HG03159 (cell line): ENCODE measurements around the gene OR10V1.
"Not testable (repeated sequence)": the region's sequence is repeated elsewhere in the genome, so short reads cannot be mapped to it uniquely, and the experiment has no call there.

Source experiments
- ATAC-seq: cut with Tn5 transposase; IDR thresholded peaks from one replicate; pipeline ENCODE4 v1.9.1; 2021; ENCODE audit warnings: mild to moderate bottlenecking, moderate library complexity; ENCODE audit not compliant: unreplicated experiment

Gene OR10V1

GRCh38 chr11:59710136-59710847 is 3.4 kb downstream of the OR10V1 start:
- ATAC-seq, result no peak

DNA sequence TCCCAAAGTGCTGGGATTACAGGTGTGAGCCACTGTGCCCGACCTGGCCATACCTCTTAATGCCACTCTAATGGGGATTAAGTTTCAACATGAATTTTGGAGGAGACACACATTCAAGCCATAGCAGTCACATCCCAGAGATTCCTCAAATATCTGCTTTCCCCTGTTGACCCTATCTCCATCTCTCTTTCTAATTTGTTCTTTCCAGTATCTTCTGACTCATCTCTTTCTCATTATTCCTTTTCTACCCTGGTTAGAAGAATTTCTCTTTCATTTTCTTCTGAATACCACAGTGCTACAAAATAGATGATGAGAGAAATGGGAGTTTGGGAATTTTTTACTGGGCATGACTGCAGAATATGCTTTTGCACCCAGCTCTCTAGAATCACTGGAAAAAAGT is 5.1 kb downstream of the OR10V1 start:
- no peak for ATAC-seq

DNA sequence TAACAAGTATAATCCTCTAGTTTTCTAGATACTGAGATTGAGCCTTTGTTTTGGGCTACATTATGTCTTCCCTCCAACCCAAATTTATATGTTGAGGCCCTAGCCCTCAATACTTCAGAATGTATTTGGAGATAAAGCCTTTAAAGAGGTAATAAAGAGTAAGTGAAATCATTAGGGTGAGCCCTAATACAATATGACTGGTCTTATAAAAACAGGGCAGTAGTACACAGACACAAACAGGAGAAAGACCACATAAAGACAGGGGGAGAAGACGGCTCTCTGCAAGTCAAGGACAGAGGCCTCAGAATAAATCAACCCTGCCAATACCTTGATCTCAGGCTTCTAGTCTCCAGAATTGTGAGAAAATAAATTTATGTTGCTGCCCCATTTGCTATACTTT is 6.3 kb downstream of the OR10V1 start:
- ATAC-seq, result no peak

GRCh38 chr11:59706518-59707285 is 6.9 kb downstream of the OR10V1 start:
- no peak for ATAC-seq

- ATAC-seq, result no peak
Measured at GRCh38 chr11:59705294-59705693, 8.4 kb downstream of the OR10V1 start.

DNA sequence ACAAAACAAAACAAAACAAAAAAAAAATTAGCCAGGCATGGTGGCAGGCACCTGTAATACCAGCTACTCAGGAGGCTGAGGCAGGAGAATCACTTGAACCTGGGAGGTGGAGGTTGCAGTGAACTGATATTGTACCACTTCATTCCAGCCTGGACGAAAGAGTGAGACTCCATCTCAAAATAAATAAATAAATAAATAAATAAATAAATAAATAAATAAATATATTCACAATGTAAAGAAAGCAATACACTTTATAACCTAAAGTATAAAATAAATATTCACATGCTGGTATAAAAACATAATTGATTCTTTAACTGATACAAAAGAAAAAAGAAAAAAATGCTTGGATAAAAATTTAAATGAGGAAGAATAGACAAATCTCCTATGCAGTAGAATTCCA is 10.1 kb downstream of the OR10V1 start:
- ATAC-seq, result not testable (repeated sequence)

DNA sequence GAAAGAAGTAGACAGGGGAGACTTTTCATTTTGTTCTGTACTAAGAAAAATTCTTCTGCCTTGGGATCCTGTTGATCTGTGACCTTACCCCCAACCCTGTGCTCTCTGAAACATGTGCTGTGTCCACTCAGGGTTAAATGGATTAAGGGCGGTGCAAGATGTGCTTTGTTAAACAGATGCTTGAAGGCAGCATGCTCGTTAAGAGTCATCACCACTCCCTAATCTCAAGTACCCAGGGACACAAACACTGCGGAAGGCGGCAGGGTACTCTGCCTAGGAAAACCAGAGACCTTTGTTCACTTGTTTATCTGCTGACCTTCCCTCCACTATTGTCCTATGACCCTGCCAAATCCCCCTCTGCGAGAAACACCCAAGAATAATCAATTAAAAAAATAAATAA is 13.5 kb downstream of the OR10V1 start:
- not testable (repeated sequence) for ATAC-seq

DNA sequence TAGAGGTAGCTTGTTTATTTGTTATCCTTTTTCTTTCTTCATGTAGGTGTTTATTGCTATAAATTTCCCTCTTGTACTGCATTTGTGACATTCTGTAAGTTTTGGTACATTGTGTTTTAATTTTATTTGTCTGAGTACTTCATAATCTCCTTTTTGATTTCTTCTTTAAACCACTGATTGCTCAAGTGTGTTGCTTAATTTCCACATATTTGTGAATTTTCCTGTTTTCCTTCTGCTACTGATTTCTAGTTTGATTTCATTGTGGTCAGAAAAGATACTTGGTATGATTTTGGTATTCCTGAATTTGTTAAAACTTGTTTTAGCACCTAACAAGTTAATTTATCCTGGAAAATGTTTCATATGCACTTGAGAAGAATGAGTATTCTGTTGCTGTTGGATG is 15.1 kb downstream of the OR10V1 start:
- ATAC-seq, result no peak

GRCh38 chr11:59692915-59693314 is 20.7 kb downstream of the OR10V1 start:
- no peak for ATAC-seq

GRCh38 chr11:59691156-59691555 is 22.5 kb downstream of the OR10V1 start:
- ATAC-seq, result no peak

DNA sequence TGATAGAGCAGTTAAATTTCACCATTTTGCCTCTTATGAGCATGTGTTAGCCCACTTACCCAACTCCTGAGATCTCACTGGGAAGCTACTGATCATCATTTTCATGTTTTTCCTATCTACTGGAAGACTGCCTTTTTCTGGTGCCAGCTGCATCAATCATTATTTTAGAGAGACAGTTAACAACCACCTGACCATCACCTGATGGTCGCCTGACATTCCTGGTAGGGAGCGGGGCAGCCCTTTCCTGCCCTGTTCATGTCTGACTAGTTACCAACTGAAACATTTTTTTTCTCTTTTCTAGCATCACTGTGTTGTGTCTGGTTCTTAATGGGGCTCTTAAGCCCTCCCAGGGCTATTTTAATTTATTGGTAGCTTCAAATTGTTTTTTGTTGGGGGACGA is 24.6 kb downstream of the OR10V1 start:
- no peak for ATAC-seq

DNA sequence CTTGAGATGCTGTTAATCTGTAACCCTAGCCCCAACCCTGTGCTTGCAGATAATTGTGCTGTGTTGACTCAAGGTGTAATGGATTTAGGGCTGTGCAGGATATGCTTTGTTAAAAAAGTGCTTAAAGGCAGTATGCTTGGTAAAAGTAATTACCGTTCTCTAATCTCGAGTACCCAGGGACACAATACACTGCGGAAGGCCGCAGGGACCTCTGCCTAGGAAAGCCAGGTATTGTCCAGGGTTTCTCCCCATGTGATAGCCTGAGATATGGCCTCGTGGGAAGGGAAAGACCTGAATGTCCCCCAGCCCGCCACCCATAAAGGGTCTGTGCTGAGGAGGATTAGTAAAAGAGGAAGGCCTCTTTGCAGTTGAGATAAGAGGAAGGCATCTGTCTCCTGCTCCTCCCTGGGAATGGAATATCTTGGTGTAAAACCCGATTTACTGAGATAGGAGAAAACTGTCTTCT is 32.4 kb downstream of the OR10V1 start:
- not testable (repeated sequence) for ATAC-seq

DNA sequence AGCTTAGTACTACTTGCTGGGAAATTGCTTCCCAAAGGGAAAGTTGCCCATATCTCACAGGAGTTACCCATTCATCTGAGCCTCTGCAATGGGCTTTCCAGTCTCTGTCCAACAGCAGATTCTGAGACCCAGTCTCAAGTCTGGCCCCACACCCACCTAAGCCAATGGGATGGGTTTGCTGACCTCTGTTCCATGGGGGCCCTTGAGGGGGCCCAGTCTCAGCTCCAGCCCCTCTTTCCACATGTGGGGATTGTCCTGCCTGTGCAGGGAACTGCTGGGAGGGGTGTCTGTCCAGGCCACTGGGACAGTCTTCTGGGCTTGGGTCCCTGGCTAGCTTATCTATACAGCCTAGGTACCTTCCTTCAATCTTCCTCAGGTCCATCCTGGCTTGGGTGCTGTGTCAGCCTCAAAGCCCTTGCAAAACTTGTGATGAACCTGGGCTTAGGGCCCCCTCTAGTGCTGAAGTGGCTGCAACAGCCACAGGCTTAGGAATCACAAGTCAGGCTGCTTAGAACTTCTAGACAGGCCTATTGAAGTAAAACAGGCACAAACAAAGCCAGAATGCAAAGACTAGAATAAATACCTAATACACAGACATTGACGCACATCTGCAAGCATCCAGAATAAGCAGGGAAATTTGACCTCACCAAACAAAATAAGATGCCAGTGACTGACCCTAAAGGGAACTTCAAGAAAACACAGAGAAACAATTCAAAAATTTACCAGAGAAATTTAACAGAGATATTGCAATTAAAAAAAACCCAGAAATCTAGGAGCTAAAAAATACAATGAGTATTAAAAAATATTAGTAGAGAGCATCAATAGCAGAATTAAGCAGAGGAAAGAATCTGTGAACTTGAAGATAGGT is 33.1 kb downstream of the OR10V1 start:
- peak; percentile 94 for ATAC-seq

GRCh38 chr11:59679347-59679746 is 34.3 kb downstream of the OR10V1 start:
- ATAC-seq, result no peak

DNA sequence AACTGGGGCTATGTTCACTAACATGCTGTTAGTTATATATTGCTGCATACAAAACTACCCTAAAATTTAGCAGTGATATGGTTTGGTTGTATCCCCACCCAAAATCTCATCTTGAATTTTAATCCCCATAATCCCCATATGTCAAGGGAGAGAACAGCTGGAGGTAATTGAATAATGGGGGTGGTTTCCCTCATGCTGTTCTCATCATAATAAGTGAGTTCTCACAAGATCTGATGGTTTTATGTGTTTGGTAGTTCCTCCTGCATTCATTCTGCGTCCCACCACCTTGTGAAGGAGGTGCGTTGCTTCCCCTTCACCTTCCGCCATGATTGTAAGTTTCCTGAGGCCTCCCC is 34.9 kb downstream of the OR10V1 start:
- no peak for ATAC-seq

GRCh38 chr11:59678118-59678812 is 35.4 kb downstream of the OR10V1 start:
- ATAC-seq, result no peak

DNA sequence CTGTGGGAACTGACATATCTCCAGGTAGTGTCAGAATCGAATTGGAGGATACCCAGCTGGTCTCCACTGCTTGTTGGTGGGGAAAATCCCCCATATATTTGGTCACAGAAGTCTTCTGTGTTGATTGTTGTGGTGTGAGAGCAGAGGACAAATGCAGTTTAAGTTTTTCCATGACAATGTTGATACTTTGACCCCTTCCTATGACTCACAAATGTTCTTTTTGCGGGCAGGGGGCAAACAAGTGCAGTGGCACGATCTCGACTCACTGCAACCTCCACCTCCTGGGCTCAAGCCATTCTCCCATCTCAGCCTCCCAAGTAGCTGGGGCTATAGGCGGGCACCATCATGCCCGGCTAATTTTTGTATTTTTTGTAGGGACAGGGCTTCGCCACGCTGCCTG is 37.4 kb downstream of the OR10V1 start:
- no peak for ATAC-seq

DNA sequence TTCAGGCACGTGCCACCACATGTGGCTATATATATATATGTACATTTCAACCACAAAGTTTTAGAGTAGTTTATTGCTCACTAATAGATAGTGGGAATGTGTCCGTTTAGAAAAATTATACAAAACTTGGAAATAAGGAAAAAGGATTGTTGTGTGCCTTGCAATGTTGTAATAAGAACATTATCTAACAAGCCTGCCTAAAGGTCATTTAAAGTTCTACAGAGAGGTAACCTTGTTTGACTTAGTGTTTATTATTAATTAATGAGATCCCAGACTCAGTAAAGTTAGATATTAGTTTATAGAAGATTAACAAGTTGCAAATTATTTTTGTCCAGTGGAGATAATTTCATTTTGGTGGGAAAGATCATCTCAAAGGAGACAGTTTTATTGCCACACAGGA is 39.4 kb downstream of the OR10V1 start:
- no peak for ATAC-seq

DNA sequence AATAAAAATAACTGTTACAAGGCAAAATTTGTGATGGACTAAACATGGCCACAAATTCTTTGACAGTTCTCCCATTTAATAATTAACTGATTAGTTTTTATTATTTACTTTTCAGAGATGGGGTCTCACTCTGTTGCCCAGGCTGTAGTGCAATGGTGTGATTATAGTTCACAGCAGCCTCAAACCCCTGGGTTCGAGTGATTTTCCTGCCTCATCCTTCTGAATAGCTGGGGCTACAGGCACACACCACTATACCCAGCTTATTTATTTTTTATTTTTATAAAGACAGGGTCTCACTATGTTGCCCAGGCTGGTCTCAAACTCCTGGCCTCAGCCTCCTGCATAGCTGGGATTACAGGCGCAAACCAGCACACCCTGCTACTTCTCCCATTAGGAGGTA is 40.4 kb downstream of the OR10V1 start:
- no peak for ATAC-seq

DNA sequence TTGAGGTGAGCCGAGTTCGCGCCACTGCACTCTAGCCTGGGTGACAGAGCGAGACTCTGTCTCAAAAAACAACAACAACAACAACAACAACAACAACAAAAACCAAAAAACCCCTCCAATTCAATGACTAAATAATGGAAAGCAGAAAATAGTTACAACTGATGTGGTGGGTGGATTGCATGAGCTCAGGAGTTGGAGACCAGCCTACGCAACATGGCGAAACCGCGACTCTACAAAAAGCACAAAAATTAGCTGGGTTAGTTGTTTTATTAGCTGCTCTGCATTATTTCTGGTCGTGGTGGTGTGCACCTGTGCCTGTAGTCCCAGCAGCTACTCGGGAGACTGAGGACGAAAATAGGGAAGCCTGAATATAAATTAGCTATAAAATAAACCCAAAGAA is 42.2 kb downstream of the OR10V1 start:
- no peak for ATAC-seq

DNA sequence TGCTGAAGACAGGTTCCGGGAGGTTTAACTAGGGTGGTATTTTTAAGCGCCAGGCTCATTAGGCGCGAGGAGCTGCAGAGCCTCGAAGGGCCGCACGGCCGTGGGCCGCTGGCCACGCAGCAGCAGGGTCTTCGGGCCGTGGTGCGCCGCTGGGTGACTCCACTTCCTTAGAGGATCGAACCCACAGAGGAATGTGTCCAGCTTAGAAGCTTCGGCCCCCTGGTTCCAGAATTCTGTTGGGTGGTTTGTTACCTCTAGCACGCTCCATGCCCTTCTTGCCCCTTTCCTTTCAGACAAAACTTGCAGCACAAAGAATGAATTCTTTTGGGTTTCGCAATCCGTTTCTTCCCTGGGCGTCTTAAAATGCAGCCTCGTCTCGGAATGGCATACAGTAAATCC is 44.0 kb downstream of the OR10V1 start:
- no peak for ATAC-seq
